Lower leg skin (tissue), 3 donors: Measurements from ENCODE around the gene OGDH.

Experiments
- POLR2A ChIP-seq, 2 donors: fragments of 450-650 bp; IDR thresholded peaks; one replicate each; pipeline ENCODE4 v1.6.1; 2016 to 2017; ENCODE audit warnings: antibody characterized with exemption in 2 of 2, mild to moderate bottlenecking in 1 of 2, moderate library complexity in 1 of 2
- TF ChIP-seq, protein P1 (sequence below), 3 donors: fragments of 450-650 bp; IDR thresholded peaks; one replicate each; pipeline ENCODE4 v1.5.1; 2016; ENCODE audit warnings: antibody characterized with exemption in 3 of 3, mild to moderate bottlenecking in 3 of 3, moderate library complexity in 2 of 3

DNA sequence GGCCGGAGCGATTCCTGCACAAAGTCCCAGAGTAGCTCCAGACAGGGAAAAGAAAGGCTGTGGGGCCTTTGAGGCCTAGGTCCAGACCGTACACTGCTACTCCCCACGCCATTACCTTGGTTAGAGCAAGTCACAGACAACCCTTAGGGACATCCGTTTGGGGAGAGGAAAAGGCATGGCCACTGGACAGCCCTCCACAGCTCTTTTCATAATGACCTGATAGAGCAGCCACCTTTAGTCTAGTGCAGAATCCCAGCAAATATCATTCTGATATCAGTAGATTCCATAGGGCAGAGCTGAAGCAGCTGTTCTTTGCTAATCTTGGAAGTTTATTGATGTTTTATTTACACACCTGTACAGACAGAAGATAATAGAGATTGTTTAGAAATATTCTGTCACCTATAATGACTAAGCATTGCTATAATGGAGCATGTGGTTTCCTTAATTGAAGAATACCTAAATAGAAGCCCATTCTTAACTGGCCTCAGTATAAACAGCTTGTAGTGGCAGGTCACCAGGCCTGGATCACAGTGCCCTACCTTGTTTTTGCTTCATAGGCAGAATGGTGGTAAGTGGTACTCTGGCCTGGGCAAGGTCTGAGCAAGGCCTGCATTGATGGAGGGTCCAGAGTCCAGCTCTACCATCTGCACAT, 27.9 kb downstream of the OGDH start:
- TF ChIP-seq POLR2A (IDR thresholded peaks at IDR 0.05) = no peak
- TF ChIP-seq, protein P1, sequence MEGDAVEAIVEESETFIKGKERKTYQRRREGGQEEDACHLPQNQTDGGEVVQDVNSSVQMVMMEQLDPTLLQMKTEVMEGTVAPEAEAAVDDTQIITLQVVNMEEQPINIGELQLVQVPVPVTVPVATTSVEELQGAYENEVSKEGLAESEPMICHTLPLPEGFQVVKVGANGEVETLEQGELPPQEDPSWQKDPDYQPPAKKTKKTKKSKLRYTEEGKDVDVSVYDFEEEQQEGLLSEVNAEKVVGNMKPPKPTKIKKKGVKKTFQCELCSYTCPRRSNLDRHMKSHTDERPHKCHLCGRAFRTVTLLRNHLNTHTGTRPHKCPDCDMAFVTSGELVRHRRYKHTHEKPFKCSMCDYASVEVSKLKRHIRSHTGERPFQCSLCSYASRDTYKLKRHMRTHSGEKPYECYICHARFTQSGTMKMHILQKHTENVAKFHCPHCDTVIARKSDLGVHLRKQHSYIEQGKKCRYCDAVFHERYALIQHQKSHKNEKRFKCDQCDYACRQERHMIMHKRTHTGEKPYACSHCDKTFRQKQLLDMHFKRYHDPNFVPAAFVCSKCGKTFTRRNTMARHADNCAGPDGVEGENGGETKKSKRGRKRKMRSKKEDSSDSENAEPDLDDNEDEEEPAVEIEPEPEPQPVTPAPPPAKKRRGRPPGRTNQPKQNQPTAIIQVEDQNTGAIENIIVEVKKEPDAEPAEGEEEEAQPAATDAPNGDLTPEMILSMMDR (IDR thresholded peaks at IDR 0.05) = no peak
